Esophagus squamous epithelium (tissue), 4 donors: ENCODE data around the gene ASTN1.

Experiments used
- CTCF ChIP-seq, 6 experiments: fragments of 450-650 bp in 4 of 6; fragments of 200-600 bp in 2 of 6; sonication (generic) in 2 of 6; IDR thresholded peaks; one replicate each; pipeline ENCODE4 v1.5.1; 2016 to 2019; ENCODE audit warnings: antibody characterized with exemption in 6 of 6, mild to moderate bottlenecking in 4 of 6, moderate library complexity in 4 of 6
- POLR2A ChIP-seq, 4 donors: fragments of 450-650 bp; IDR thresholded peaks; one replicate each; pipeline ENCODE4 v1.6.1; 2017; ENCODE audit warnings: antibody characterized with exemption in 4 of 4, mild to moderate bottlenecking in 4 of 4, moderate library complexity in 3 of 4

GRCh38 chr1:177035586-177035985 is 128.9 kb downstream of the ASTN1 start:
- TF ChIP-seq CTCF (IDR thresholded peaks at IDR 0.05) = no peak
- no peak for TF ChIP-seq POLR2A (IDR thresholded peaks at IDR 0.05)
